Adrenal gland (tissue), 12 donors: ENCODE measurements around the gene HOXC9. TPM values are rescaled to one million over a fixed set of nuclear protein-coding genes. Genes with fewer than 3 reads are reported as not detected.

ENCODE experiments used
- DNase-seq, 7 donors: peaks; one replicate each; pipeline ENCODE4 v3.0.0-alpha.2; 2019 to 2020
- H3K27ac ChIP-seq, 5 donors: fragments of 200-600 bp; sonication (generic) in 4 of 5; 1 replicate in 3 of 5; 2 replicates in 2 of 5; pipeline versions ENCODE4 v1.5.1 to v1.8.0; 2016 to 2020; ENCODE audit warnings: mild to moderate bottlenecking in 1 of 5
- H3K27me3 ChIP-seq: fragments of 200-600 bp; 2 replicates; pipeline ENCODE4 v1.8.0; 2021
- H3K36me3 ChIP-seq, 2 donors: fragments of 200-600 bp; replicated peaks in 1 of 2; 1 replicate in 1 of 2; 2 replicates in 1 of 2; pipeline versions ENCODE4 v1.5.1 to v1.8.0; 2018 to 2022
- H3K4me1 ChIP-seq, 2 donors: fragments of 200-600 bp; replicated peaks in 1 of 2; 1 replicate in 1 of 2; 2 replicates in 1 of 2; pipeline versions ENCODE4 v1.5.1 to v1.8.0; 2018 to 2021
- H3K4me3 ChIP-seq, 4 donors: fragments of 200-600 bp; sonication (generic) in 3 of 4; one replicate each; pipeline ENCODE4 v1.5.1; 2016 to 2018
- H3K9me3 ChIP-seq, 3 donors: fragments of 200-600 bp; sonication (generic) in 1 of 3; replicated peaks in 1 of 3; 1 replicate in 2 of 3; 2 replicates in 1 of 3; pipeline versions ENCODE4 v1.5.1 to v1.8.0; 2016 to 2021
- CTCF ChIP-seq, 6 experiments: fragments of 450-650 bp in 4 of 6; fragments of 200-600 bp in 2 of 6; sonication (generic) in 1 of 6; IDR thresholded peaks; 1 replicate in 5 of 6; 2 replicates in 1 of 6; pipeline versions ENCODE4 v1.5.1 to v1.8.0; 2016 to 2021; ENCODE audit warnings: antibody characterized with exemption in 6 of 6, mild to moderate bottlenecking in 2 of 6, moderate library complexity in 1 of 6
- POLR2A ChIP-seq, 2 donors: fragments of 450-650 bp; IDR thresholded peaks; one replicate each; pipeline ENCODE4 v1.6.1; 2017; ENCODE audit warnings: antibody characterized with exemption in 2 of 2, mild to moderate bottlenecking in 2 of 2, moderate library complexity in 1 of 2
- WGBS, 4 donors: extraction: QIAGEN DNeasy Blood & Tissue Kit in 2 of 4; methylation state at CpG; one replicate each; pipeline versions ENCODE4 v1.1.5 to v1.1.7; 2013 to 2017; 5-methylcytosine and 5-hydroxymethylcytosine counted together
- intact Hi-C, 2 donors: fragments of 100-400 bp; cut with DNase I; formaldehyde crosslinking; loops; one replicate each; pipeline versions ENCODE4 v1.14.1 to v1.15.0; 2022 to 2023
- polyA plus RNA-seq, 3 donors: library from polyadenylated mRNA; stranded (reverse); fragments of 200-250 nt in 2 of 3; fragments of 350-450 nt in 1 of 3; fragmentation: Illumina TruSeq in 1 of 3; extraction: RNeasy Lipid Tissue Mini Kit (QIAGEN cat#74804) in 1 of 3; gene quantifications; one replicate each; pipeline ENCODE4 v1.2.3, GENCODE V29; 2013 to 2014
- total RNA-seq, 9 donors: library from RNA; depleted of rRNA in 4 of 9; stranded (reverse); fragments of >200 nt in 4 of 9; fragments of 120-200 nt in 1 of 9; fragmentation: NEBNext Ultra II Directional in 1 of 9; extraction: Animal tissue kit (Norgen Biotek cat#: 25700) in 1 of 9; gene quantifications; one replicate each; pipeline versions ENCODE4 v1.1.0 to v1.2.4, GENCODE V29; 2013 to 2023
- donor health status: healthy with polysubstance abuse.
- donor health status: Bipolar disorder and iron deficiency.
- donor health status: DM: yes; HTN: yes; CAD: no.
- donor health status: DM: no; HTN: no; CAD: no.
- donor health status: DM: no; HTN: no; CAD: no.
- donor health status: DM: yes; HTN: yes; CAD: no.

The HOXC9 gene
- total and polyA plus RNA-seq, 12 donors = 1.2 to 12.1 (median 3.0) TPM; not detected in 1

- H3K4me1 ChIP-seq = peaks cover 9 to 19% of the 10 kb centered on the region in 2 donors
- H3K9me3 ChIP-seq = no peaks in the 10 kb centered on the region
- intact Hi-C loops = no loop called here
- H3K27me3 ChIP-seq = peaks cover 90% of the 10 kb centered on the region
- H3K36me3 ChIP-seq = no peaks in the 10 kb centered on the region
- H3K27ac ChIP-seq = no peak within 1 kb of the TSS
- peak within 1 kb of the TSS in 1 of 4 donors; percentile 47 for H3K4me3 ChIP-seq
- TF ChIP-seq CTCF (IDR thresholded peaks at IDR 0.05) (no peak), POLR2A (IDR thresholded peaks at IDR 0.05) (no peak)
- DNase-seq = no peak
- 1 to 4% (median 3%) methylated on average over 41 to 63 of the region's 63 CpGs for whole genome bisulfite sequencing, 4 donors
These were observed 25.6 kb upstream of the HOXC9 start, which contains the start of gene HOTAIR for GRCh38 chr12:53974084-53975063. Gene HOTAIR (minus strand): TSS chr12:53974954.

DNA sequence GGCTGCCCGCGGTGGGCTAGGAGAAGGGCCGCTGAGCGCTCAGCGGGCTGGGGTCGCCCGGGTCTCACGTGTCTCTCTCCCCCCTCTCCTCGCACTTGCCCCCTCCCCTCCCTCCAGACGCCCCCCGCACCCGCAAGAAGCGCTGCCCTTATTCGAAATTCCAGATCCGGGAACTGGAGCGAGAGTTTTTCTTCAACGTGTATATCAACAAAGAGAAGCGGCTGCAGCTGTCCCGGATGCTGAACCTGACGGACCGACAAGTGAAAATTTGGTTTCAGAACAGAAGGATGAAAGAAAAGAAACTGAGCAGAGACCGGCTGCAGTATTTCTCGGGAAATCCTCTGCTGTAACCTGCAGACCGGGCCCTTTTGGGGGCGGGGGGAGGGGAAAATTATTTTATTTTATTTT, 24.9 kb upstream of the HOXC9 start:
- Histone ChIP-seq H3K4me1 (peaks cover 9 to 19% of the 10 kb centered on the region in 2 donors), H3K27me3 (peaks cover 89% of the 10 kb centered on the region), H3K4me3 (peak overlapping the region in 1 of 4 donors; percentile 47), H3K27ac (no peak overlapping the region), H3K9me3 (no peaks in the 10 kb centered on the region), H3K36me3 (no peaks in the 10 kb centered on the region)
- DNase-seq = no peak
- intact Hi-C loops = no loop called here
- 4 to 12% (median 6%) methylated on average over 11 to 25 of the region's 25 CpGs for WGBS, 4 donors
- TF ChIP-seq POLR2A (IDR thresholded peaks at IDR 0.05) (no peak), CTCF (IDR thresholded peaks at IDR 0.05) (no peak)

DNA sequence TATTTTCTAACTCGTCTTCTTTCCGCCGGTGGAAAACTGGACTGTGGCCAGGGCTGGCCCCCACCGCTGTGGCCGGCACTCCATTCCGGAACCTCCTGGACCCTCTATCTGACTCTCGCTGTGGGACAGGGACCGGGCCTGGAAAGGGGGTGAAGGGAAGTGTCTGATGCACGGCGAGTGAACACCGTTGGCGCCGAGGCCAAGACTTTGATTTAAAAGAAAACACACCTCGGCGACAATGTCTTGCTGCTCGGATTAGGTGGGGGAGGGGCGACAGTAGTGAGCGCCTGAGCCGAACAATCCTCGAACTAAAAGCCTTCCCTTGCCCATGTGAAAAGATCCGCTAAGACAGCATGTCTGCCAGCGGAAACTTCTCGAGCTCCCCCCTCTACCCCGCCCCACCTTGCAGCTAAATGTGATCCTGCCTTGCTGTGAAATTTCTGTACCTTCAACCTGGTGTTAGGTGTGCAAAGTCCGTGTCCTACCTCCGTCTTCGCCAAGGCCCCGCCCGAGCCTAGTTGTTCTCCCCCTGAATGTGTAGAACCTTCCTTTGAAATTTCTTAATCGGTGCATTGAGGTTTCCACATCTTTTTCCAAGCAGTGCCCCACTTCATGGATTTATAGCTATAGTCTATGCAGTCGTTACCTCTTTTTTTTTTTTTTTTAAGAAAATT, 24.3 kb upstream of the HOXC9 start:
- H3K36me3 ChIP-seq = no peaks in the 10 kb centered on the region
- peaks cover 89% of the 10 kb centered on the region for H3K27me3 ChIP-seq
- peaks cover 9 to 19% of the 10 kb centered on the region in 2 donors for H3K4me1 ChIP-seq
- H3K27ac ChIP-seq = no peak overlapping the region
- WGBS, 4 donors = 9 to 17% (median 14%) methylated on average over 26 to 31 of the region's 31 CpGs
- DNase-seq = no peak
- no peak overlapping the region for H3K4me3 ChIP-seq
- intact Hi-C loops = no loop called here
- TF ChIP-seq POLR2A (IDR thresholded peaks at IDR 0.05) (no peak), CTCF (IDR thresholded peaks at IDR 0.05) (no peak)
- H3K9me3 ChIP-seq = no peaks in the 10 kb centered on the region

- Histone ChIP-seq H3K36me3 (no peaks in the 10 kb centered on the region), H3K4me1 (peaks cover 9 to 19% of the 10 kb centered on the region in 2 donors), H3K4me3 (no peak overlapping the region), H3K27ac (no peak overlapping the region), H3K9me3 (no peaks in the 10 kb centered on the region), H3K27me3 (peaks cover 89% of the 10 kb centered on the region)
- DNase-seq = no peak
- intact Hi-C loops = no loop called here
- TF ChIP-seq POLR2A (IDR thresholded peaks at IDR 0.05) (no peak), CTCF (IDR thresholded peaks at IDR 0.05) (no peak)
- 25 to 30% (median 26%) methylated on average over 21 of the region's 21 CpGs for WGBS, 4 donors
These were observed 23.7 kb upstream of the HOXC9 start for GRCh38 chr12:53976172-53976822.
